Measurements from ENCODE around the gene NEAT1. TPM values are rescaled to one million over a fixed set of nuclear protein-coding genes. Genes with fewer than 3 reads are reported as not detected.

The NEAT1 gene
- polyA plus RNA-seq, 1 experiment: 72.3 TPM

GRCh38 chr11:65425105-65425970 is 2.7 kb downstream of the NEAT1 start:
- Histone ChIP-seq H3K27me3 (ENCODE audit: control insufficient read depth, insufficient read depth, low read length) (no peaks in the 10 kb centered on the region), H3K9me3 (ENCODE audit: control insufficient read depth, insufficient read depth, low read length) (peaks cover 6% of the 10 kb centered on the region; the same call in 1 of the 2 replicates), H3K4me3 (ENCODE audit: low read depth, low read length) (peak overlapping the region; percentile 97), H3K27ac (ENCODE audit: low read depth, low read length) (peak overlapping the region; percentile 100)
- CTCF ChIA-PET: no interaction called here
- TF ChIP-seq, protein P1, sequence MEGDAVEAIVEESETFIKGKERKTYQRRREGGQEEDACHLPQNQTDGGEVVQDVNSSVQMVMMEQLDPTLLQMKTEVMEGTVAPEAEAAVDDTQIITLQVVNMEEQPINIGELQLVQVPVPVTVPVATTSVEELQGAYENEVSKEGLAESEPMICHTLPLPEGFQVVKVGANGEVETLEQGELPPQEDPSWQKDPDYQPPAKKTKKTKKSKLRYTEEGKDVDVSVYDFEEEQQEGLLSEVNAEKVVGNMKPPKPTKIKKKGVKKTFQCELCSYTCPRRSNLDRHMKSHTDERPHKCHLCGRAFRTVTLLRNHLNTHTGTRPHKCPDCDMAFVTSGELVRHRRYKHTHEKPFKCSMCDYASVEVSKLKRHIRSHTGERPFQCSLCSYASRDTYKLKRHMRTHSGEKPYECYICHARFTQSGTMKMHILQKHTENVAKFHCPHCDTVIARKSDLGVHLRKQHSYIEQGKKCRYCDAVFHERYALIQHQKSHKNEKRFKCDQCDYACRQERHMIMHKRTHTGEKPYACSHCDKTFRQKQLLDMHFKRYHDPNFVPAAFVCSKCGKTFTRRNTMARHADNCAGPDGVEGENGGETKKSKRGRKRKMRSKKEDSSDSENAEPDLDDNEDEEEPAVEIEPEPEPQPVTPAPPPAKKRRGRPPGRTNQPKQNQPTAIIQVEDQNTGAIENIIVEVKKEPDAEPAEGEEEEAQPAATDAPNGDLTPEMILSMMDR (IDR thresholded peaks at IDR 0.05; ENCODE audit: low read depth, low read length): peak; percentile 15; the same call in 1 of the 2 replicates
- POLR2A ChIA-PET: interaction anchor here (0.7 to 17.0 kb wide), 7 partner anchors 9 to 213 kb away, joined by 3 to 999 read pairs (median 13); partner anchors contain the start of genes FAM89B and MALAT1
- DNase-seq (ENCODE audit: low read depth, low spot score): no peak

DNA sequence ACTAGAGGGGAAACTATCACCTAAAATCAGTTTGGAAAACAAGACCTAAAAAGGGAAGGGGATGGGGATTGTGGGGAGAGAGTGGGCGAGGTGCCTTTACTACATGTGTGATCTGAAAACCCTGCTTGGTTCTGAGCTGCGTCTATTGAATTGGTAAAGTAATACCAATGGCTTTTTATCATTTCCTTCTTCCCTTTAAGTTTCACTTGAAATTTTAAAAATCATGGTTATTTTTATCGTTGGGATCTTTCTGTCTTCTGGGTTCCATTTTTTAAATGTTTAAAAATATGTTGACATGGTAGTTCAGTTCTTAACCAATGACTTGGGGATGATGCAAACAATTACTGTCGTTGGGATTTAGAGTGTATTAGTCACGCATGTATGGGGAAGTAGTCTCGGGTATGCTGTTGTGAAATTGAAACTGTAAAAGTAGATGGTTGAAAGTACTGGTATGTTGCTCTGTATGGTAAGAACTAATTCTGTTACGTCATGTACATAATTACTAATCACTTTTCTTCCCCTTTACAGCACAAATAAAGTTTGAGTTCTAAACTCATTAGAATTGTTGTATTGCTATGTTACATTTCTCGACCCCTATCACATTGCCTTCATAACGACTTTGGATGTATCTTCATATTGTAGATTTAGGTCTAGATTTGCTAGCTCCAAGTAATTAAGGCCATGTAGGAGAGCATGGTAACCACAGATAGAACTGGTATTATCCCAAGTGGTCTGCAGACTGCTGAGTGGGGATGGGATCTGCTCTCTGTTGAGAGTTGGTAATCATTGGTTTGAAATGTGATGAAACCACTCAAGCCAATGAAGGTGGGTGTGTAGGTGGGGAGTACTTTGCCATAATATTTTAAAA is 3.6 kb downstream of the NEAT1 start:
- peaks cover 6% of the 10 kb centered on the region; the same call in 1 of the 2 replicates for H3K9me3 ChIP-seq (ENCODE audit: control insufficient read depth, insufficient read depth, low read length)
- POLR2A ChIA-PET: interaction anchor here (2.4 to 17.0 kb wide), 2 partner anchors 10 to 75 kb away, joined by 13 to 999 read pairs; partner anchors contain the start of gene MALAT1
- TF ChIP-seq, protein P1 (IDR thresholded peaks at IDR 0.05; ENCODE audit: low read depth, low read length): no peak
- no peaks in the 10 kb centered on the region for H3K27me3 ChIP-seq (ENCODE audit: control insufficient read depth, insufficient read depth, low read length)
- H3K27ac ChIP-seq (ENCODE audit: low read depth, low read length): peak overlapping the region; percentile 83
- CTCF ChIA-PET: no interaction called here
- DNase-seq (ENCODE audit: low read depth, low spot score): no peak
- peak overlapping the region; percentile 97 for H3K4me3 ChIP-seq (ENCODE audit: low read depth, low read length)

- H3K9me3 ChIP-seq (ENCODE audit: control insufficient read depth, insufficient read depth, low read length): peaks cover 6% of the 10 kb centered on the region; the same call in 1 of the 2 replicates
- ChIA-PET CTCF (no interaction called here), POLR2A (interaction anchor here (1.0 to 17.0 kb wide), 3 partner anchors 6 to 74 kb away, joined by 3 to 999 read pairs (median 46); partner anchors contain the start of genes MALAT1 and NEAT1)
- TF ChIP-seq, protein P1 (IDR thresholded peaks at IDR 0.05; ENCODE audit: low read depth, low read length): no peak
- H3K27me3 ChIP-seq (ENCODE audit: control insufficient read depth, insufficient read depth, low read length): no peaks in the 10 kb centered on the region
- DNase-seq (ENCODE audit: low read depth, low spot score): no peak
- peak overlapping the region; percentile 83 for H3K27ac ChIP-seq (ENCODE audit: low read depth, low read length)
- H3K4me3 ChIP-seq (ENCODE audit: low read depth, low read length): peak overlapping the region; percentile 97
Measured at GRCh38 chr11:65426839-65427690, 4.5 kb downstream of the NEAT1 start.

DNA sequence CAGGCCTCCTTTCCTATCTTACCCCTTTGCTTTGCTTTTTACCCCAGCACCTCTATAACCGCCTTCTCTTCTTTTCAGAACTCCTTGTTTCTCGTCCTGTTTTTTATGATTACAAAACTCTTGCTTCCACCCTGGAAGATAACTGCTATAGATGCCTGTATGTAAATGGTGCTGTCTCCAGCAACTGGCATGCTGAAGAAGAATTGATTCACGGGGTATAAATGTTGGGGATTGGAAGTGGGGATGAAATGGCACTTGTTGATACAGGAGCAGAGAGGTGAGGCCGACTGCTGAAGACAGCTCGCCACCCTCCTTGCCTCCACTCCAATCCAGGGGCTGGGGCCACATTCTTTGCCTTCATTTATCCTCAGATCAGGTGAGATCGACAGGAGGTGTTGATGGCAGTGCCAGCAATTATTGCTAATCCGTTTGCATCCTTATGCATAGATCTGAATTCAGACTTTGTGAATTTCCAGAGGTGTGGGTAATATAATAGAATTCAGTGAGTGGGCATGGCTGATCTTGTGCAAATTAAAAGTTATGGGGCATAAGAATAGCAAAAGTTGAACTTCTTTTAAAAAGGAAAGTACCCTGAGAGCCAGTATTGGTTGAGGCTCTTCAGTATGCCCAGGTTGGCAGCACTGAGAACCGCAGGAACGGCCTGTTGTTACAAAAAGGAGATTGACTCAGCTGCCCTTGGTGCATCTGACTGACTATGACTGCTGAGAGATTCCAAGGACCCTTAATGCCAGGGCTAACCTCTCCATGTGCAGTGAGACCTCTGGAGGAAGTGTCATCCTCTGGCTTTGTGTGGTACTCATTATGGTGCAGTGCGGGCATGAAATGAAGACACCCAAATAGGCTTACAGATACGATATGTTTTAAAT is 5.3 kb downstream of the NEAT1 start:
- ChIA-PET CTCF (no interaction called here), POLR2A (interaction anchor here (1.0 to 17.0 kb wide), 4 partner anchors 7 to 74 kb away, joined by 3 to 999 read pairs (median 25); partner anchors contain the start of genes MALAT1 and NEAT1)
- Histone ChIP-seq H3K9me3 (ENCODE audit: control insufficient read depth, insufficient read depth, low read length) (peaks cover 5% of the 10 kb centered on the region; the same call in 1 of the 2 replicates), H3K27me3 (ENCODE audit: control insufficient read depth, insufficient read depth, low read length) (no peaks in the 10 kb centered on the region), H3K4me3 (ENCODE audit: low read depth, low read length) (peak overlapping the region; percentile 97), H3K27ac (ENCODE audit: low read depth, low read length) (peak overlapping the region; percentile 83)
- TF ChIP-seq, protein P1 (IDR thresholded peaks at IDR 0.05; ENCODE audit: low read depth, low read length): no peak
- no peak for DNase-seq (ENCODE audit: low read depth, low spot score)
